ENCODE measurements around the gene CDH13.

The CDH13 gene

GRCh38 chr16:82793528-82794245 is 166.9 kb downstream of the CDH13 start:
- DNase-seq: no peak

DNA sequence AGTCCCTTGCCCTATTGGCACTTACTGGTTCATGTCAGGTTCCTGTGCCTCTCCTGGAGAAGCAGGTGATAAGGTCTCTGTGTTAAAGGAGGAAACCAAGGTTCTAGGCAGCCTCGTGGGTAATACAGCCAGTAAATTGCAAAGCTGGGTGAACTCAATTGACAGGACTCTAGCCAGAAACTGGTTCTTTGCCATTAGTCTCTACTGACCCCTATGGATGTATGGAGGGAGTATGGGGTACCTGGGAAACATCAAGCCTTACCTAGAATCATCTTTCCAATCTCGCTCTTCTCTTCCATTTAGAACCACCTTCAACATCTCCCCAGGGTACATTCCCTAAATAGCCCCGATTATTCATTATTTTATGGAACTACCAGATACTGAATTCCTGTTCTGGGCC is 169.3 kb downstream of the CDH13 start:
- no peak for DNase-seq

- DNase-seq: no peak
These were observed 174.6 kb downstream of the CDH13 start for GRCh38 chr16:82801361-82801760.

GRCh38 chr16:82805866-82806265 is 179.1 kb downstream of the CDH13 start:
- no peak for DNase-seq

- no peak for DNase-seq
These were observed 180.5 kb downstream of the CDH13 start for GRCh38 chr16:82807311-82807710.

DNA sequence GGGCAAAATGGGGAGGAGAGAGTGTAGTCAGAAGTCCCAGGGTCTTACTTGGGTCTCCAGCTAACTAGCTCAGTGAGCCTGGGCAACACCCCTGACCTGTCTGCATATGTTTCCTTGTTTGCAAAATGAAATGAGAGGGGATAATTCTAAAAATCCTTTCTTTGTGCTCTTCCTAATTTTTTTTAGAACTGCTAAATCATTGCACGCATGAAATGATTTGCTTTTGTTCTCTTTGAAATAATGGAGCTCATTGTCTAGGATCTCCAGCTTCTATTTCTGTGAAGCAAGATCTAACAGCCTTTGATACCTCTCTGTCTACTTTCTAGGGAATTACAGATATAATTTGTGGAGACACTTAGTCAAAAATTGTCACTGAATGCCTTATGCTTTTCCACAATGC is 181.3 kb downstream of the CDH13 start:
- no peak for DNase-seq

- DNase-seq: no peak
These were observed 183.3 kb downstream of the CDH13 start for GRCh38 chr16:82810077-82810476.

DNA sequence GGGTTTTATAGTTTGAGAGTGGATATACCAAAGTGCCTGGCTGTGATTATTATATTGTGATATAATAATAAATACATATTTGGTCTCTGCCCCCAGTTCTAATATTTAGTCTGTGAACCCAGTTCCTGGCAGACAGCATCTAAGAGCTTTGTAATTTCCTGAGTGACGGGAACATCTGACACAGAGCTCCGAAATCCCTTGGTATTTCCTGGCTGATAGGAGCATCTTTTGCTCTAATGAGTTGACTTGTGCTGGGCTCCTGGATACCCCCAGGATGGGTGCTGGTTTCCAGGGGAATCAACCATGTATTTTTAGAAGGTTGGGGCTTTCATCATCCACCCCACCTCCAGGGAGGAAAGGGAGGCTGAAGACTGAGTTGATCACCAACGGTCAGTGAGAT is 187.3 kb downstream of the CDH13 start:
- DNase-seq: no peak

- no peak for DNase-seq
These were observed 192.5 kb downstream of the CDH13 start for GRCh38 chr16:82819286-82819685.

DNA sequence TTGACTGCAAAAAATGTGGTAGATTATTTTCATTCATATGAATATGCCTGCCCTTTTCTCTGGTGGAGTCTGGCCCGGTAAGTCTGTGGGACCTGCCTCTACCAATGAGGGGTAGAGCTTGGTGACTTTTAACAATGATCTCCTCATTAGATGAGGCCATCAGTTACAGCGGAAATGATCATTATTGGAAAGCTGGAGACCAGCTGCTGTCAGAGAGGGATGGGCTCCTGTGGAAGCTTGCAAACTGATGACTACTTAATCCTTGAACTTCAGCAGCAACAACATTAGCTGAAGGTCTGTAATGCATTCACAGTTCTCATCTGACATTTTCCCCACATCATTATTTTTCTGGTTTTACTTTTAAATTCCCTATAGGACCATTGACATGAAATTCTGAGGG is 194.1 kb downstream of the CDH13 start:
- no peak for DNase-seq

DNA sequence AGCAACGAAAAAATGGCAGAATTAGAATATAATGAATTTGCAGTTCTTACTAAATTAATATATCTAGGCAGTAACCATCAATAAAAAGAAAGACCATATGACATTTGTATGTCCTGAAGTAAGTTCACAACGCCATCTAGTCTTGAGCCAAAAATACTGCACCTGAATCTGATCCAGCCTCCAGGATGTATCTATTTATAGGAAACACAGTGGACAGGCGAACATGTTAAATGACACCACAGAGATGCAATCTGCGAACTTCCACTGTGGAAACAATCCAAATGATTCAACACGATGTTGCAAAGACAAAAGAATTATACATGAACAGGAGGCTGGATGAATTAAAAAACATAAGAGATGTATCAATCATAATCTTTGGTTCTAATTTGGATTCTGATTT is 197.6 kb downstream of the CDH13 start:
- no peak for DNase-seq

GRCh38 chr16:82829301-82829700 is 202.5 kb downstream of the CDH13 start:
- no peak for DNase-seq

DNA sequence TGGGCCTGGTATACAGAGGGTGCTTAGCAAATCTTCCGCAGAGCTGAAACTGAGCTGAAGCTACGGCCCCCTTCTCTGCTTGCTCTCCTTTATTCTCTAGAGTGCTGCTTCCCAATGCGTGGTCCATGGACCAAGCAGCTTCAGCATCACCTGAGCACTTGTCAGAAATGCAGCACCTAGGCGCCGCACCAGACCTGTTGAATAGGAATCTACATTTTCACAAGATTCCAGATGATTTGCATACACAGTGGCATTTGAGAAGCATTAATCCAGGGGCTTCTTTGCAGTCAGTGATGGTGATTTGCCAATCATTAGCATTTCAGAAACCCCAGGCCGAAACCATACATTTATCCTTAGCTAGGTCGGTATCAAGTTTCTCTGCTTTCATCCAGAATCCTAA is 204.2 kb downstream of the CDH13 start:
- DNase-seq: no peak

DNA sequence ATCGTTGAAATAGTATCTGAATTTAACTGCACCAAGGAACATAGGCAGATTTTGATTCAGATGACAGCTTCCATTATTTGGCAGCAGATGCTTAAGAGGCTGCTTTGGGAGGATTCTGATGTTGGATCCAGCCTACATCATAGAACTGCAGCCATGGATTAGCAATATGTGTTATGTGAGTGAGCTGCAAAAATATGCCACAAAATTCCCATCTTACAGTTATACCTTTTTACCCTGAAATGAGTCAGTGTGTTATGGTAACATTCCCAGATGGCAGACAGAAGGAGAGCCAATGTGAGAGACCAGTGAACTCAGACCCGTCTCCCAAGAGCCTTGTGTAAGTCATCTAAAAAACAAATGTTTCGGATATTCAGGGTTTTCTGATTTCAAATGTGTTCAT is 206.1 kb downstream of the CDH13 start:
- no peak for DNase-seq

DNA sequence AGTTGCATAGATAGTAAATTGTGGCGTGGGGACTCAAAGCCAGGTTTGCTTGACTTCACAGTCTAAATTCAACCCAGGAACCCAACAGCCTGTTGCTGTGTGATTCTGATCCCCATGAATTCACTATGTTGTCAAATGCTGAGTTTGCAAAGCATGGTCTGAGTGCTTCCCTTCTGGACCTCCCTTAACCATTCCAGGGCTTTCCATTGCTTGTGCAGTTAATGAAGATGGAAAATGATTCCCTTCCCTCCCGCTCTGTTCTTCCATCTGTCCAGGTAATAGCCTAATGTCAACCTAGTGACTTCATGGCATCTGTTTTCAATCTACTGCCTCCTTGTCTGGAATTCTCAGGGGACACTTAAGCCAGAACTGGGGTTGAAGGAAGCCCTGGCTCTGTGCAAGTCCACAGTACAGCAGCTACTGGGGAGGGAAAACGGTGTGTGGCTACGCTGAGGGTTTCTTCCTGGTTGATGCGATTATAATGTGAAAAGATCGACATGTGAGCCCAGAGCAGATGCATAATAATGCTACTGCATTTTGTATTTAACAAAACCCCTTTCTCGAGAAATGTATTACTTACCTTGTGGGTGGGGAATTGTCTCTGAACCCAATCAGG is 206.7 kb downstream of the CDH13 start:
- no peak for DNase-seq

- DNase-seq: no peak
These were observed 207.5 kb downstream of the CDH13 start for GRCh38 chr16:82834151-82834815.

DNA sequence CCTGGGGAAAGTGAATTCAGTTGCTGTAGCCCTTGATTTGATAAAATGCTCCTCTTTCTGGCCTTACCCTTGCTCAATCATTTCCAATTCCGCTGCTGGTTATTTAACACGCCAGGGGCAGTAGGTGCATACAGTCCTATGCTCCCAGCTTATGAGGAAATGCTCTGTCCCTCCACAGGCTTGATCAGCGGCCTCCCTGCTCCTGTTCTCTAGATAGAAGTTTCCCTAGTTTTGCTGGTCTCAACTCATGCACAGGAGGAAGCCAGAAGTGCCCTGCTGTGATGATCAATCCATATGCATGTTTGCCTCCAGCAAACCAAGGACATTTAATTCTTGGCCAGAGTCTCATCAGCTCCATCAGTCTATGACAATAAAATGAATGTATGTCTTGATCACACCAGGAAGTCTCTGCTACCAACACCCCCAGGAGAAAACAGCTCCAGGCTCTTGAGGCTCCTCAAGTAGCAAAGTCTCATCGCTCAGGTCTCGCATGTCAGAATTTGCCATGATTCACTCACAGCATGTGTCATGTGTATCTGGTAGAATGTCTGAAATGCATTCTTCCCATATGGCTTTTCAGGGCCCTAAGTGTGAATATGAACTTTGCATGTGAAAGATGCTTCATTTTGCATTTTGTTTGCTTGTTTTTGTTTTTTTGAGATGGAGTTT is 208.9 kb downstream of the CDH13 start:
- DNase-seq: no peak

DNA sequence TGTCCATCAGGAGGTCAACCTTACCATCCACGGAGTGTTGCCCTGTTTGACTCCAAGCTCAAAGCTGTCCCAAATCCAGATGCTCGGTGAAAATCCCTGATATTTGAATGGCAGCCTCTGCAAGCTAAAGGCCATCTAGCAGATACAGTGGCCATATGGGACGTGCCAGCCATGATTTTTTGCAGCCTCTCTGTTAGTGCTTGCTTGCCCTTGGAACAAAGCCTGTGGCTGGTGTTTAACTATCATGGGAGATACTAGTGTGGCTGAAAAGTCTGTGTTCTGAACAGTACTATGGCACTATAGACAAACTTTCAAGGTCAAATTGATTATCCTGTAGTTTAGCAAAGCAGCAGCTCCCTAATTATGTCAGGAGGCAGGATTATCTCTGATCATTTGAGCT is 214.3 kb downstream of the CDH13 start:
- no peak for DNase-seq

DNA sequence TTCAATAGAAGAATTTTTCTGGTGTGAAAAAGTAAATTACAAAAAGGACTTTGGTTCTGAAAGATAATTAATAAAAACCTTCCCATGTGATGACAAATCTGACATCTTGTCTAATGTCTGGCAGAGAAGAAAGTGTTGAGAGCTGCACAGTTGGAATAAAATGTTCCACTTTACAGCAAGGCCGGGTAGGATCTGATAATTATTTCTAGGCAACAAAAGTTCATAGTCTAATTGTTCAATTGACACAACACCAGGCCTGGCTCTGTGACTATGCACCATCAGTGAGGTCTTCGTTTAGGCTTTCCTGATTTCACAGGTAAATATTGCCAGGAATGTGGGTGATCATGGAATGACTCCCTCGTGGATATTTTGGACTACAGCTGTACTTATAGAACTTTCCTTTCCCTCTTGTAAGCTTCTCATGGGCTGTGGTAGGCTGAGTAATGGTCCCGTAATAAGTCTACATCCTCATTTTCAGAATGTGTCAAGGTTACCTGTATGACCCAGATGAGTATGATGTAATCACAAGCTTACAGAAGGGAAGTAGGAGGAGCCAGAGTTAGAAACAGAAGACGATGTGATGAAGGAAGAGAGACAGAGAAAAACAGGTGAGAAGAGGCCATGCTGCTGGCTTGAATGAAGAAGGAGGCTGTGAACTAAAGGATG is 217.0 kb downstream of the CDH13 start:
- DNase-seq: no peak

DNA sequence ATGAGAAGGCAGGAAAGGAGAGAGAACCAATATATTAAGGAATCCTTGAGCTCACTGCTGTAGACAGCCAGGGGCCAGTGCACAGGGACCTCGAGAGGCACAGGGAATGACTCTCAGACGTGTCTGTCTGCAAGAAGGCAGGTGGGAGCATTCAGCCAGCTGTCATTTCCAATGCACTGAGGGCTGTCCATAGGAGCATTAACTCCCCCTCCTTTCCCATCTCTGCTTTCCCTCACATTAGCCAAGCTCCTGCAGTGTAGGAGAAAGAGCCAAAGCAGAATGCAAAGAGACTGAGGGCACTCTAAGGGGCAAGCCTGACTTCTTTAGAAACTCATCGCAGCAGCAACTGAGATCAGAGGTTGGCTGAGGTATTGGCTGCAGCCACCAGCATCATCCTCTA is 218.3 kb downstream of the CDH13 start:
- DNase-seq: no peak

- no peak for DNase-seq
These were observed 220.0 kb downstream of the CDH13 start for GRCh38 chr16:82846806-82847205.

DNA sequence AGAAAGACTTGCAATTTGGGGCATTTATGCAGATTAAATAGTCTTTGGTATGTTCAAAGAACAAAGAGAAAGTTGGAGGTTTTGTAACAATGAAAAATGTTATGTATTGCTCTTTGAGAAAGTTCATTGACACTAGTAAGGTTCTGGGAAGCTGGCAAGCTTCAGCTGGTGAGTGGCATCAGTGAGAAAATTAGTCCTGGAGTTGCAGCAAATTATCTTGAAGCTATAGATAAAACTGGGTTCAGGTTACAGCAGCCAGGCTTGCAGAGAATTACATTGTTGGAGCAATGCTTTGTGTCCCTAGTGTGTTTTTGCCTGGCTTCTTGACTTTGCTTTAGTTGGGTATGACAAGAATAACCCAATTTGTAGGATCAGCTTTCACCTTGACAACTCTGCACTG is 221.2 kb downstream of the CDH13 start:
- DNase-seq: no peak

DNA sequence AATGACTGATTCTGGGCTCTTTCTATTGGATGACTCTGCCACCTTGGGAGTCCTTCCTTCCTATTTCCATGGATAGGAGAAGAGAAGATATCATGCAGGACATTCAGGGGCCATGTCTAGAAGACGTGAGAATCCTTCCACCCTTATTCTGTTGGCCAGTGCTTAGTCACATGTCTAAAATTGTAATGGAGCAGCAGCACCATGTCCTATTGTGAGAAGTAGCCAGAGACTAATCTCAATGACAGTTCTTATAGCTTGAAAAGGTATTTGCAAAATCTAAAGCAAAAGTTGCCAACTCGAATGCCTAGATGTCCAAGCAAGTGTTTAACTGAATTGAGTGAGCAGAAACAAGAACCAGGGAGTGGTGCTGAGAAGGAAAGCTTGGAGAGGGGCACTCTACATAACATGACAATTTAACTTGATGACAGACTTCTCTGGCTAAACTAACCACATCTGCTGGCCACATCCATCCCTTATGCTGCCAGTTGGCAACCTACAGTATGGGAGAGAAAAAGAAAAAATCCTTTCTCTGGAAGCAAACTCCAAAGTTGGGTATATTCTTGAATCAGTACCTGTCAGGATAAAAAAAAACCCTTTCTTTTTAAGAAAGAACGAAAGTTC is 225.7 kb downstream of the CDH13 start:
- DNase-seq: no peak
